C4-2B (cell line): ENCODE results near the gene MLH1.

Experiments used
- CTCF ChIP-seq: fragments of 450-650 bp; conservative IDR thresholded peaks from 2 replicates; pipeline ENCODE4 v1.5.1; 2017; ENCODE audit warnings: mild to moderate bottlenecking
- ZFX ChIP-seq: fragments of 450-650 bp; IDR thresholded peaks from 2 replicates; pipeline ENCODE4 v1.6.1; 2017

- TF ChIP-seq CTCF = no peak
- TF ChIP-seq ZFX = no peak
These were observed 20.2 kb upstream of the MLH1 start for GRCh38 chr3:36973139-36973538.
